ENCODE data around the gene PRSS58. TPM values are rescaled to one million over a fixed set of nuclear protein-coding genes. Genes with fewer than 3 reads are reported as not detected.

The PRSS58 gene
- total RNA-seq, 2 donors from 2014 or later, result not detected

DNA sequence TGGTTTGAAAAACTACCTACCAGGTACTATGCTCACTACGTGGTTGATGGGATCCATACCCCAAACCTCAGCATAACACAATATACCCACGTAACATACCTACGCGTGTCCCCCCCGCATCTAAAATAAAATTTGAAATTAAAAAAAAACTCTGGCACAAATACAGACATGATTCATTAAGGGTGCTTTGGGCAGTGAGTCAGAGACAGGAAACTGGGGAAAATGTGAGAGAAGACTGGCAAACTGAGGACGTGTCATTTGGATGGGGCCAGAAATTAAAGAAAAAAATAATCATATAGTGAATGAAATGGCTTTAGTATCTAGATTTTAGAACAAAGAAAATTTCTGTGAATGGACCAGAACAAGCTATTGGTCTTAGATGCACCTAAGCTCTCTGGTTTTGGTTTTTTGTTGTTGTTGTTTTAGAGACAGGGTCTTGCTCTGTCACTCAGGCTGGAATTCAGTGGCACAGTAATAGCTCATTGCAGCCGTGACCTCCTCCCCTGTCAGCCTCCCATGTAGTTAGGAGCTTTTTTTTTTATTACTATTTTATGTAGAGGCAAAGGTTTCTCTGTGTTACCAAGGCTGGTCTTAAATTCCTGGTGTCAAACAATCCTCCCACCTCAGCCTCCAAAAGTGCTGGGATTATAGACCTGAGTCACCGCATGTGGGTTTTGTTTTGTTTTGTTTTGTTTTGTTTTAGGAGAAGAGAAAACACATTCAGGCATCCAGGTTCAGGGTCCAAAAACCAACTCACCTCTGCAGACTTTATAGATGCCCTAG lies 5.9 kb upstream of the PRSS58 start:
- Mint-ChIP-seq H3K27me3 (peaks cover 15% of the 10 kb centered on the region), H3K4me3 (no peak overlapping the region), H3K4me1 (no peaks in the 10 kb centered on the region), H3K36me3 (ENCODE audit: low read depth) (no peaks in the 10 kb centered on the region), H3K27ac (no peak overlapping the region)
- no peak for DNase-seq
- no peaks in the 10 kb centered on the region for H3K9me3 ChIP-seq (ENCODE audit: control insufficient read depth, low read length, poor library complexity, severe bottlenecking)
- ATAC-seq, result no peak

DNA sequence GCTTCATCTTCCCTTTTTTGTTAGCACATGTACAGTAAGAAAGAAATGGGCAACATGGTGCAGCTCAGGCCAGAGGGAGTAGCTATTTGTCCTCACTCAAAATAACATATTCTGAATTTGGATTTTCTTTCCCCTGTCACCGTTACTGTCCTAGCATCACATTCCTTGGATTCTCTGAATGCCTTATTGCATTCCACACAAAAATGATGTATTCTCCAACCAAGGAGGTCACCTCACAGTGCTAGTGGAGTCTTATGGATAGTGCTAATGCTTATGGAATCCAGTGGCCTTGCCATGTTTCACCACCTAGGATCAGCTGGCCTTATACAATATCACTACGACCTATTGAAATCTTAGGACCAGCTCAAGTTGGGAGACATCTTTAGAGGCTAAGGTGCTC lies 7.2 kb downstream of the PRSS58 start:
- H3K9me3 ChIP-seq (ENCODE audit: control insufficient read depth, low read length, poor library complexity, severe bottlenecking), result no peaks in the 10 kb centered on the region
- no peak overlapping the region for H3K27ac Mint-ChIP-seq
- H3K36me3 Mint-ChIP-seq (ENCODE audit: low read depth), result no peaks in the 10 kb centered on the region
- peaks cover 15% of the 10 kb centered on the region for H3K27me3 Mint-ChIP-seq
- DNase-seq, result no peak
- H3K4me3 Mint-ChIP-seq, result no peak overlapping the region
- no peak for ATAC-seq
- peaks cover 2% of the 10 kb centered on the region for H3K4me1 Mint-ChIP-seq

DNA sequence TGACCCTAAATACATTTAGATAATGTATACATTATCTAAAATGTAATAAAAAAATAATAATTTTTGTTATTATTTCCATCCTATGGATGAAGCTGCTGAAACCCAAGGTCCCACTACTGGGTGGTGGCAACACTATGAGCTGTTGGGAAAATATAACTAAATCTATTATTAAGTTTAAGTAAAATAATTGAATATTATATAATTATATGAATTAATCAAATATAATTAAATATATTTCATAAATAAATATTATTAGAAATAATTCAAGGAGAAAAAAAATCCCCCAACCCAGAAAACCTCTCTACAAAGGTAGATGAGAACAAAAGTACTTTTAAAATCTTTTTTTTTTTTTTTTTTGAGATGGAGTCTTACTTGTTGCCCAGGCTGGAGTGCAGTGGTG lies 7.9 kb downstream of the PRSS58 start:
- no peaks in the 10 kb centered on the region for H3K9me3 ChIP-seq (ENCODE audit: control insufficient read depth, low read length, poor library complexity, severe bottlenecking)
- Mint-ChIP-seq H3K4me1 (peaks cover 2% of the 10 kb centered on the region), H3K36me3 (ENCODE audit: low read depth) (peaks cover under 1% of the 10 kb centered on the region), H3K27ac (no peak overlapping the region), H3K4me3 (no peak overlapping the region), H3K27me3 (peaks cover 23% of the 10 kb centered on the region)
- DNase-seq (no peak), ATAC-seq (no peak)

DNA sequence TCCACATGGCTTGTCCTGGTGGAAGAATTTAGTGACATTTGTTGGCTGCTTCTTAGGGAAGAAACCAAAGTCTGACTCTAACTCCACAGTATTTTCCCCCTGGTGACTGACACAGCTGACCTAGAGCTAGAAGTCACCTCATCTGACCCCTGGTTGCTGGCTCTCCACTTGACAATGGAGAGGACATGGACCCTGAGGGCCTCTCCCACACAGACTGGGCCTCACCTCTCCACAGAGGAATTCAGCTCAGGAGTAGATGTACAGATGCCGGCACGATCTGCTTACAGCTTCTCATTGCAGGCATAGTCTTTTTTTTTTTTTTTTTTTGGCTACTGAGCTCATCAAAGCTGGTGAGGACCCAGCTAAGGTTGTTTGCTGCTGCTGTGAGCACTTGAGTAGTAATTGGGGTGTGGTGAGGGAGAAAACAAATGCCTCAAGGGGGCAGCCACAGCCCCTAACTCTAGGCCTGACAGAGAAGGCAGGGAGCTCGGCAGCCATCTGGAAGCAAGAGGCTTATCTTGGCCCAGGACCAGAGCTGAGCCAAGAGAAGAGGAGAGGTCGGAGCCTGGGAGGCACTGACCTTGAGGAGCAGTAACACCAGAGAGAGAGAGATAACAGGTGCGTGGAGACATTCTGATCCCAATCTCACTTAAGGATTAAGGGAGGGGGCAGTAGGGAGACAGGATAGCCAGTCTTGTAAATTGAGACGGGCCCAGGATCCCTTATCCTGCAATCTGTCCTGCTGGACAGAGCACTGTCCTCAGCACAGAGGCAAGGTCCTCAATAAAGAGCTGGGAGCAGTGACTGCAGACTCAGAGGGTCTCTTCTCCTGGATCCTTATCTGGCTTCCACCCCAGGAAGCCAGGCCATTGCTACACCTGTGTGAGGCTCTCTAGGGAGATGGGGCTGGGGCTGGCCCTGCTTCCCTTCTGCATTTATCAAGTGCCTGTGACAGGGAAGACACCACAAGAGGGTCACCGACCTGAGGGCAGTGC lies 9.4 kb downstream of the PRSS58 start:
- H3K4me1 Mint-ChIP-seq, result no peaks in the 10 kb centered on the region
- peaks cover 3% of the 10 kb centered on the region for H3K36me3 Mint-ChIP-seq (ENCODE audit: low read depth)
- DNase-seq, result no peak
- H3K27me3 Mint-ChIP-seq, result peaks cover 37% of the 10 kb centered on the region
- no peak for ATAC-seq
- no peak overlapping the region for H3K27ac Mint-ChIP-seq
- H3K9me3 ChIP-seq (ENCODE audit: control insufficient read depth, low read length, poor library complexity, severe bottlenecking), result no peaks in the 10 kb centered on the region
- H3K4me3 Mint-ChIP-seq, result no peak overlapping the region

DNA sequence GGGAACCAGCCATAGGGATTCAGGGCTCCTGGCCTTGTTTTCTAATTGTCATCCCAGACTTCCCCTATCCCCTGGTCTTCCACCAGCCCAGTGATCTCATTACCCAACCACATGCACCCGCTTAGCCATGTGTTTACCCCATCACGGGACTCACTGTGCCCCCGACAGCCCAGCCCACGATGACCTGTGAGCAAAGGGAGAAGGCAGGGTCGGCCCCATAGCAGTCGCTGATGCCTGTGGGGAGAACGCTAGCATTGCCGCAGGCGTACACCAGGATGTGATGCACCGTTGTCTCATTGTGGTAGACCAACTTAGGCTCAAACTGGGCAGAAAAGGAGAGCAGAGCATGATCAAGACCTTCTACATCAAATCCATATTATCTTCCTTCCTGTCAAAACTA lies 14.0 kb downstream of the PRSS58 start:
- H3K4me3 Mint-ChIP-seq, result no peak overlapping the region
- ATAC-seq (no peak), DNase-seq (no peak)
- H3K36me3 Mint-ChIP-seq (ENCODE audit: low read depth), result peaks cover 3% of the 10 kb centered on the region
- no peak overlapping the region for H3K27ac Mint-ChIP-seq
- H3K27me3 Mint-ChIP-seq, result peaks cover 80% of the 10 kb centered on the region
- H3K4me1 Mint-ChIP-seq, result no peaks in the 10 kb centered on the region
- no peaks in the 10 kb centered on the region for H3K9me3 ChIP-seq (ENCODE audit: control insufficient read depth, low read length, poor library complexity, severe bottlenecking)

DNA sequence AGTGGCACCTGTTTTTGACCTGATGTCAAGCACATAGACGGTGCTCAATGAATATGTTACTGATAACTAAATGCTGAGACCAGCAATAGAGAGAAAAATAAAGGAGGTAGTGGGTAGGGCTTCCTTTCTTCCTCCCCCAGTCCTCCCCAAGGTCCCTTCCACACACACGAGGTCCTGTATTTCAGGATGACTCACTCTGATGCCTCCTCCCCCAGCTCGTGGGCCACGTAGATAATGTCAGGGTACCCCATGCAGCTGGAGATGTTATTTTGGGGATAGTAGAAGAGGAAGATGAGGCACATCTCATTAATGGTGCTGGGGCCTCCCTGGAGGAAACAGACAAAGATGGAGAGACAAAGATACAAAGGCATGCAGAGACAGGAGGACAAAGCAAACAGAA lies 17.3 kb downstream of the PRSS58 start:
- no peaks in the 10 kb centered on the region for H3K4me1 Mint-ChIP-seq
- H3K4me3 Mint-ChIP-seq, result no peak overlapping the region
- peaks cover 3% of the 10 kb centered on the region for H3K36me3 Mint-ChIP-seq (ENCODE audit: low read depth)
- no peaks in the 10 kb centered on the region for H3K9me3 ChIP-seq (ENCODE audit: control insufficient read depth, low read length, poor library complexity, severe bottlenecking)
- ATAC-seq (no peak), DNase-seq (no peak)
- H3K27ac Mint-ChIP-seq, result no peak overlapping the region
- peaks cover 71% of the 10 kb centered on the region for H3K27me3 Mint-ChIP-seq

DNA sequence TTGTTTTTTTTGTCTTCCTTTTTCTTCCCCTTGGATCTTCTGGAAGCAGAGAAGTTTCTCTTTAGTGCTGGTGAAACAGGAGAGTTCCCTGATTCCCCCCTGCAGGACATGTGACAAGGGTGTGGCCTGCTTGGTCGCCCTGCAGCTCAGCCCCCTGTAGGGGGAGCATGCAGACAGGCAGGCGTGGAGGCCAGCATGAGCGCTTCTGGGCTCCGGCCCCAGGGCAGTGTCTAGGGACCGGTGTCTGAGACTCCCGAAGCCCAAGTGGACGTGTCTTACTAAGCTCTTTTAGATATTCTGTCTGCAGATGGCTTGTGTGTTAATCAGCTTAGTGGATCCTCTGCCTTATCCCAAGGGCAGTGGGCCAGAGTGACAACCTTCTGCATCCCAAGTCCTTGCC lies 26.1 kb downstream of the PRSS58 start:
- H3K9me3 ChIP-seq (ENCODE audit: control insufficient read depth, low read length, poor library complexity, severe bottlenecking), result no peaks in the 10 kb centered on the region
- H3K4me3 Mint-ChIP-seq, result no peak overlapping the region
- ATAC-seq (no peak), DNase-seq (no peak)
- peaks cover 47% of the 10 kb centered on the region for H3K27me3 Mint-ChIP-seq
- no peaks in the 10 kb centered on the region for H3K36me3 Mint-ChIP-seq (ENCODE audit: low read depth)
- no peak overlapping the region for H3K27ac Mint-ChIP-seq
- H3K4me1 Mint-ChIP-seq, result no peaks in the 10 kb centered on the region

DNA sequence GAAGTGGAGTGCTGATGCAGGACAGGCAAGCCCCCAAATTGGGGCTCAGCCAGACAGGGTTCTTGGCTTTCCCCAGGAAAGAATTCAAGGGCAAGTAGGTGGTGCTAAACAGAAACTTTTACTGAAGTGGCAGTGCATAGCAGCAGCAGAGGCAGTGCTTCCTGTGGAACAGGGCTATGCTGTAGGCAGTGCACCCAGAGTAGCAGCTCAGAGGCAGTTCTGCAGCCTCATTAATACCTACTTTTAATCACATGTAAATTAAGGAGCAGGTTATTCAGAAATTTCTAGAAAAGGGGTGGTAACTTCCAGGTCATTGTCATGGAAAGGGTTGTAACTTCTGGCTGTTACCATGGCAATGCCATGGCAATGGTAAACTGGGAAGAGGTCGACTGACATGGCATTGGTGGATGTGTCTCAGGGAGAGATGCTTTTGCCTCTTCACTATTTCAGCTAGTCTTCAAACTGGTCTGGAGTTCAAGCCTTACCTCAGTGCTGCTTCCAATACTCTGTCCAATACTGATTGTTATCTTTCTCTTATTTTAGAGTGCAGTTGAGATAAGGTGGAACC lies 29.2 kb downstream of the PRSS58 start:
- Mint-ChIP-seq H3K4me1 (no peaks in the 10 kb centered on the region), H3K27me3 (peaks cover 44% of the 10 kb centered on the region), H3K36me3 (ENCODE audit: low read depth) (no peaks in the 10 kb centered on the region), H3K4me3 (no peak overlapping the region), H3K27ac (no peak overlapping the region)
- ATAC-seq (no peak), DNase-seq (no peak)
- H3K9me3 ChIP-seq (ENCODE audit: control insufficient read depth, low read length, poor library complexity, severe bottlenecking), result no peaks in the 10 kb centered on the region

Other genes with a start within 250 kb of the PRSS58 start
- under 1 TPM in 1 of 2 donors, not detected in 1; 0.08 TPM for gene MGAM2, start 146.3 kb downstream of the PRSS58 start, total RNA-seq